Ishikawa (cell line): ENCODE data around the gene GART.

Source experiments
- RAD21 ChIP-seq: IDR thresholded peaks from 2 replicates; pipeline ENCODE4 v1.6.1; 2012; ENCODE audit warnings: low read depth
- YY1 ChIP-seq: IDR thresholded peaks from 2 replicates; pipeline ENCODE4 v1.6.1; 2012; ENCODE audit warnings: low read depth
- TF ChIP-seq, protein P1 (sequence below): IDR thresholded peaks from 2 replicates; pipeline ENCODE4 v1.6.1; 2012

DNA sequence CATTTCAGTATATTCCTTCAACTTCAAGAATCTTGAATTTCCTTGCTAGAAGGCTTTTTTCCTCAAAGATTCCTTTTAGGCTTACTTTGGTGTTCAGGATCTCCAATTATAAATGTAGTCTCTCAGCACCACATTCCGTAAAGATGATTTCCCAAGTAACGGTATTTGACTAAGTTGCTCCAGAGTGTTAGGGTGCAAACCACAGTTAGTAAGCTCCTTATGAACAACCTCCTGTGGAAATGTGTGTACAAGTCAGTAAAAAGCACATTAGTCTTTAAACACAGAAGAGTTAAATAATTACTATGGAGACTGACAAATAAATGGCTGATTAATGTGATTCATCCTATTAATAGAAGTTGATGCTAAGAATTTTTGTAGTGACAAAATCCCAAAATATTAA lies 36.3 kb upstream of the GART start:
- TF ChIP-seq YY1 (no peak), RAD21 (no peak)
- TF ChIP-seq, protein P1, sequence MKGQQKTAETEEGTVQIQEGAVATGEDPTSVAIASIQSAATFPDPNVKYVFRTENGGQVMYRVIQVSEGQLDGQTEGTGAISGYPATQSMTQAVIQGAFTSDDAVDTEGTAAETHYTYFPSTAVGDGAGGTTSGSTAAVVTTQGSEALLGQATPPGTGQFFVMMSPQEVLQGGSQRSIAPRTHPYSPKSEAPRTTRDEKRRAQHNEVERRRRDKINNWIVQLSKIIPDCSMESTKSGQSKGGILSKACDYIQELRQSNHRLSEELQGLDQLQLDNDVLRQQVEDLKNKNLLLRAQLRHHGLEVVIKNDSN = no peak
